HG03342 (cell line): Measurements from ENCODE around the gene FAM13C.

Source experiments
- ATAC-seq: cut with Tn5 transposase; IDR thresholded peaks from one replicate; pipeline ENCODE4 v1.9.1; 2021; ENCODE audit warnings: mild to moderate bottlenecking, moderate library complexity; ENCODE audit not compliant: unreplicated experiment

The FAM13C gene

DNA sequence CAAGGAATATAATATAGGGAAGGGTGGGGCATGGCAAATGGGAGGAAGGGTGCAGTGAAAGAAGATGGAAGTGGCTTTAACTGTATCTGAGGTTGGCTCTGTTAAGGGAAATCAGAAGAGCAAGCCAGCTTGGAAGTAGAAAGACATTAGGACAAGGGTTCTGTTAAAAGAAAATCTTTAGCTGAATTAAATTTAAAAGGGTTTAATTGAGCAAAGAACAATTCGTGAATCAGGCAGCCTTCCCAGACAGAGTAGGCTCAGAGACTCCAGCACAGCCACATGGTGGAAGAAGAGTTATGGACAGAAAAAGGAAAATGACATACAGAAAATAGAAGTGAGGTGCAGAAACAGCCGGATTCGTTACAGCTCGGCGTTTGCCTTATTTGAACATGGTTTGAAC is 42.0 kb downstream of the FAM13C start:
- no peak for ATAC-seq

DNA sequence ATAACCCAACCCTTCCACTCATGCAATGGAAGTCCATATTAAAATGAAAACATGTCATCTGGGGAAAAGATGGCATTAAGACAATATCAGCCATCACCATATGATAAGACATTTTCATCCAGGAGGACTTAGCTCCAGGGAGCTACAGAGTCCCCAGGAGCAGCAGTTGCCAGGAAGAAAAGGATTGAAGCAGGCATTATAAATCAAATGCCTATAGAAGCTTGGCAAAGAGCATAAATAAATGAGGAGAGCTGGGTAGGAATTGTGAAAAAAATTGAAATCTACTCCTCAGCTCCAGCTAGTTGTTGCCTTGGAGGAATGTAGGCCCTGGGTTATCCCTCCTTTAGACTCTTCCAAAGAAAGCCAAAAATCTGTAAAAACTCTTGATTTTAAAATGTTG is 42.5 kb downstream of the FAM13C start:
- no peak for ATAC-seq

DNA sequence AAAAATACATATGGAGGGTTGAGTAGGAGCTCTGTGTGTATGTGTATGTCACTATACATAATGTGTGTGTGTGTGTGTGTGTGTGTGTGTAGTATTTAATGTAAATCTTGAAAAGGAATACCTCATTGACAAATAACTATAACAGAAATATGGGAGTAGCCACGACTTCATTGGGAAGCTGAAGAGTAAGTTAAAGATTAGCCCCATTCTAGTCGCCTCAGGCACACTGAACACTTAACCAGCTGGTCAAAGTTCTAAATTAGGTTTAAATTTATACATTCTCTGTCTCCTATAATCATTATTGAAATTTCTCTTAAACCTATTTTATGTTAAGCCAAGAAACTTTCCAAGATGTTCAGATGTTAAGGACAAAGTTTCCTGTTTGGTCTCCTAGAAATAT is 45.3 kb downstream of the FAM13C start:
- no peak for ATAC-seq

DNA sequence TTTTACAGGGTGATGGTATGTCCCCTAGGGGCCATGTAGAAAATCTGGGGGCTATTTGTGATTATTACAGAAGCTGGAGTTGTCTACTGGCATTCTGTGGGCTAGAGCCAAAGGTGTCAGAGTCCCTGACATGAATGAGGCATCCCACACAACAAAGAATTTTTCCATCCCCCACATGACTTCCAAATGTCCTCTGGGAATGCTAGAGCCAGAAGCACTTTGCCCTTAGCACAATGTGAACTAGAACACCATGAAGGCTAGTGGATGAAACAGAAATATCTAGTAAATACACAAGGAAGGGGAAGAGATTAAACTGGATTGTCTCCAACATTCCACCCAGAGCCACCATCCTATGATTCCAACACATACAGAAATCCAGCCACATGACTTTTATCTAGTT is 46.9 kb downstream of the FAM13C start:
- ATAC-seq, result no peak

DNA sequence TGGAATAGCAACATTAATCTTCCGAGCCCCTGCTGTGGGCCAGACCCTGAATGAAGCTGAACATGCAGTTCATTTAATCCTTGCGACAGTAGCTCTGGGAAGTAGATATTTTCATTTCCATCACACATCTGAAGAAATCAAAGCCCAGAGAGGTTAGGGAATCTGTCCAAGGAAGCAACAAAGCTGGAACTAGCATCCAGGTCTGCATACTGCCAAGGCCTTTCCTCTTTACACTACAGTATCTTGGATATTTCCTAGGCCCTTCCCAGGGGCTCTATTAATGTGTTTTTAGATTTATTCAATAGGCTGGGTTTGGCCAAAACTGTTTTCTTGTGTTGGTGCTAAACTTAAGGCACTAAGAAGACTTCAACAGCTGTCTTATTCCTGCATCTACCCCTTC is 48.1 kb downstream of the FAM13C start:
- no peak for ATAC-seq

DNA sequence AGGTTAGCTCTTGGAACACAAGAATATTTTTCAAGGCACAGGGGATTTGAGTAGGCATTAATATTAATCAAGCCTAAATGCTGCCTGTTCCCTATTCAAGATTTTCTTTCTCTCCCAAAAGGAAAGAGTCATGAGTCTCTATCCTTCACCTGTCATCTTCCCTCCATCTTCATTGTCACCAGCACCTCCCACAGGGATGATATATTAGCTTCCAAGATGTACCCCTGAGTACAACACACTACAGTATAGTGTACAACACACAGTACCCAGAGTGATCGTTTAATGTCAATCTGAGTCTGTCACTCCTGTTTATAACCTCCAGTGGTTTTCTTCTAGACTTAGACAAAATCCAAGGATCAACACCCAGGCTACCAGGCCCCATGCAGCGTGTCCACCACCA is 50.1 kb downstream of the FAM13C start:
- ATAC-seq, result no peak

DNA sequence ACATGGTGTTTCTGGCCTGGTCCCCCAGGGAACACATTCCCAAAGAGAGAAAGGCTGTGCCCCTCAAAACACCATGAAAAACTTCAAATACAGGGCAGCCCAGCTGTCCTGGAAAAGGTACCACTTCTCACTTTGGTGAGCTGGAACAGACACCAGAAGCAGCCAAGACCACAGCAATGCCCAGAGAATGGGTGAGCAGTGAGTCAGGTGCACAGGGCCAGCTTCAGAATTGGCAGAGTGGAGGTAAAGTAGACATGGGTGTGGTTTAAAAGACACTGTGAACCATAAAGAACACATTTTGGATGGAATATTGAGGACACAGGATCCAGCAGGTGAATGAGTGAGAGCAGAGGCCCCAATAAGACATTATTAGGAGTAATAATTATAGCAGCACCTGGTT is 51.3 kb downstream of the FAM13C start:
- no peak for ATAC-seq

DNA sequence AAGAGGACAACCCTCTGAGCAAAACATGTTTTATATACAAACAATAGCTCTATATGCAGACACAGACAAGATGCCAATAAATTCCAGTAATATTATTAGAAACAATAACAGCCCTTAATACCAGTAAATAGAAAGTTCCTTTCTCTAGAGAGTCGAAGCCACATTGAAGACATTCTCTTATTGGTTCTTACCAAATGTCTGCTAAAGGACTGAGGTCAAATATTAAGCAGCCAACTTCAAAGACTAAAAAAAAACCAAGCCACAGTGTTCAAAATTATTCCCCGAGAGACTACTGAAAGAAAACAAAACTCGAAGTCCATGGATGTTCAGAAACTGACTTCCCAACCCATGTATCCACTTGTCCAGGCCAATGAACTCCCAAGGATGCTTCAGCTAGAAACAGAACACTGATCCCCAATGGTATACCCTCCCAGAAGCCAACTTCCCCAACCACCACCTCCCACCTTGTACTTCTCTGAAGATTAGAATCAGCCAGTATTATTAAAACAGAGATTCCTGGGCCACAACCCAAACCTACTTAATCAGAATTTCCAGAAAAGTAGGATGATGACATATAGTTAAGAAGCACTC is 51.9 kb downstream of the FAM13C start:
- no peak for ATAC-seq

DNA sequence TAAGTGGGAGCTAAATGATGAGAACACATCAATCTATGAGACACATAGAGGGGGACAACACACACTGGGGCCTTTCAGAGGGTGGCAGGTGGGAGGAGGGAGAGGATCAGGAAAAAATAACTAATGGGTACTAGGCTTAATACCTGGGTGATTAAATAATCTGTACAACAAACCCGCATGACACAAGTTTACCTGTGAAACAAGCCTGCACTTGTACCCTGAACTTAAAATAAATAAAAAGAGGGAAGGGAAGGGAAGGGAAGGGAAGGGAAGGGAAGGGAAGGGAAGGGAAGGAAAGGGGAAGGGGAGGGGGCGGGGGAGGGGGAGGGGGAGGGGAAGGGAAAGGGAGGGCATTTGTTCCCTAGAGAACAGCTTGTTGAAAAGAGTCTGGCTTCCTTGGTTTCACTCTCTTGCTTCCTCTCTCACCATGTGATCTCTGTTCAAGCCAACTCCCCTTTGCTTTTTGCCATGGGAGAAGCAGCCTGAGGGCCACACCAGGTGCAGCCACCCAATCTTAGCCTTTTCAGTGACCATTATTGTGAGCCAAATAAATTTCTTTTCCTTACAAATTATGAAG is 57.7 kb downstream of the FAM13C start:
- ATAC-seq, result no peak

DNA sequence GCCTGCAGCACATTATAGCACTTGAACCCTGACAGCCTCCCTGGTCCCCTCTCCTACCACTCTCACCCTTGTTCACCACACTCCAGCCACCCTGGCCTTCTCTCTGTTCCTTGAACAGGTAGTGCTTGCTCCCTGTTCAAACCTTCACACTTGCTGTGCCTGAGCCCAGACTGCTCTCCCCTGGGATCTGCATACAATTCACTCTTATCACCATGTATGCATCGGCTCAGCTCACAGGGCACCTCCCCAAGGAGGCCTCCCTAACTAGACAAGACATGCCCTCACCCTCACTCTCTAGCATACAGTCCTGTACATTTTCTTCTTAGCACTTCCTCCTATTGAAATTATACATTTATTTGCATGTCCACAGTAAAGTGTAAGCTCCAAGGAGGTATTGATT is 59.3 kb downstream of the FAM13C start:
- ATAC-seq, result no peak

DNA sequence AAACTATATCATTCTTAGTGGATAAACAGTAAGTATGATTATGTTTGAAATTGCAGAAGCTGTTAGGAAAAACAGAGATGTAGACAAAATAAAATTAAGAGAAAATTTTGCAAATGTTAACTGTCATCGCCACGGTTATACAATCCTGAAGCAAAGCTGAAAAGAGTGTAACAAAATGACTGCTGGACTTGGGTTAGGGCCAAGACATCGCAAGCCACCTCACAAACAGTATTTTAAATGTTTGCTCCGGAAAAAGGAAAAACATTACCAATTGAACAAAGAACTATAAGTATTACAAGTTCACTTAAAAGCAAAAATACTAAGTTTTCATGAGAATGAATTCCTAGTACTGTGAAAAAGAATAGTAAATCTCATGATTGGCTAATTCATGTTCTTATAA is 60.0 kb downstream of the FAM13C start:
- ATAC-seq, result no peak

DNA sequence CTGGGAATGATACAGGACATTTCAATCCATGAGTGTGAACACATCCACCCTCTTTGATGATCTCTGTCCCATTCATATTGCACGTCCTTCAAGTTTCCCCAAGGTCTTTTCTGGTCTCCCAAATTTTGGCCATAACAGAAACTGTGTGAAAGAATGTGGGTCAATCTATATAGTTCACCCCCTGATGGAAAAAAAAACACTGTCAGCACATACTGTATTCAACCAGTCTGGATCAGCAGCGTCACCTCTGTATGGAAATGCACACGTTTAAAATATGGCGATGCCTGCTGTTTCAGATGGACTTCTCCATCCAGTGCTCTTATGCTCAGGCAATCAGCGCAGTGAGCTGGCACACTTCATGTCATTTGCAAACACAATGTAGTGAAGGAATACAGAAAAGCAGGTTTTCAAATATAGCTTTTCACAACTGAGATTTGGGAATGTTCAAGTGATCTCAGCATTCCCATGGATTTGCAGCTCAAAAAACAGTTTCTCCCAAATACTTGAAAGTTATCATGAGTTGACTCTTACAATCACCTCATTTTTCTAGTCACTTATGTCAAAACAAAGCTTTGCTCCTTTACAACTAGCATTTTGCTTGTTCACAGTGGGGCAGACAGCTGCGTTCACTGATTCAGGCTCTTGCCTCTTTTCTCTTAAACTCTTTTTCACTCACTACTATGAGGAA is 61.1 kb downstream of the FAM13C start:
- ATAC-seq, result no peak

DNA sequence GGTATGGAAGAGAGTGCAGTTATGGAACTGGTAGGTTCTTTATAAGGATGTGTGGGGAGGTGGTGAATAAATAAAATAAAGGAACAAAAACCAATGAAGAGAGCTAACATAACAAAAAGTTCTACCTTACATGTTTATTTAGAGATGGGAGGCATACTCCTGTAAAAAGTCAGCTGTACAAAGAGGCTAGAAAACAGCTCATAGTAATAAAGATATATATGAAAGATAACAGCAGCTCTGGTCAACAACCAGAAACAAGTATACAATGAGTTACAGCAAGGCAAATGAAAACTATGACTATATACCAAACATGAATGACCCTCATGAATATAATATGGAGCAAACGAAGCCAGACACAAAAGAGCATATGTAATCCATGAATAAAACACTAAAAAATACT is 62.0 kb downstream of the FAM13C start:
- no peak for ATAC-seq

DNA sequence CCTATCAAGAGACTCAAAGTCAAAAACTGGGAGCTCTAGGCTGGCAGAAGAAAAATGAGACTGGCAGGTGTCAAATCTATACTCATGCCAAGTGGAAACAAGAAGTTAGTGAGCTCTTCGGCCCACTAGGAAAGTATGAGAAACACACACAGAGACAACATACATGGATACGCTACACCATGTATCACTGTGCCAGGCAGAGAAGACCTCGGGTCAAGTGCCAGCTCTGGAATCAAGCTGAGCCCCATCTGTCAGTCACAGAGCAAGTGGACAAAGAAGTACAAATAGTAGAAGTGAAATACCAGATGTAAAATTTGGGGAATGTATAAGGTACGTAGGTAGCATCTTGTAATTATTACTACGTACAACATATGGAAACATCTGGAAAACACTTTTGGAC is 62.4 kb downstream of the FAM13C start:
- ATAC-seq, result no peak

DNA sequence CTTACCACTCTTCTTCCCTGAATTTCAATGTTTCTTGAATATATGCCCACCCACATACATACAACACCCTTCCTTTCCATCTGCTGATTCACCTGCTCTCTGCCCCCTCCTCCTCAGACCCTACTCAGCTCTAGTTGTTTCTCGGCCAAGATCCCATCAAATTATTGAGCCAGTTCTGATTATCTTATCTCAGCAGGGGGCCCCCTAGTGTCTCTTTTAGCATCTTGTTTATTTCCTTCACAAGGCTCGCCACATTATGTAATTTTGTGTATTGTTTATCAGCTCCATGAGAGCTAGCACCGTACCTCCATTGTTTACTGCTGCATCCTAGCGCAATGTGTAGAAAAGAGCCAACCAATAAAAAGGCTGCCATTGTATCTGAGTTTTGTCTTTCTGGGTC is 71.9 kb downstream of the FAM13C start:
- ATAC-seq, result no peak

DNA sequence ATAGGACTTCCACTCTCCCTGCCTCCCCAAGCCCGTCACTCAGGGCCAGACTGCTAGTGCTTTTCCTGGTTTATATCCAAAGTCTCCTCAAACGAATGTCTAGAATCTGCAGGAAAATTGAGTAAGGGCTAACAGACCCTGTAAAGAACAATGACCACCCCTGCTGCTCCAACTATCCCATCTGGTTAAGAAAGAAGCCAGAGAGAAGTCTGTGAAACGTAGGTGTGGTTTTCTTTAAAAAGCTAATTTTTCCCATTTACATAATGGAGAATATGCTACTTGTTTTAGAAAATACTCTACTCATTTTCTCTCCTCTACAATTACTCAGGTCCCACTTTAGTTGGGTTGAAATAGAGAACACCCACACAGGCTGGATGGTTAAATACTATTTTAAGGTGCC is 72.5 kb downstream of the FAM13C start:
- ATAC-seq, result no peak

DNA sequence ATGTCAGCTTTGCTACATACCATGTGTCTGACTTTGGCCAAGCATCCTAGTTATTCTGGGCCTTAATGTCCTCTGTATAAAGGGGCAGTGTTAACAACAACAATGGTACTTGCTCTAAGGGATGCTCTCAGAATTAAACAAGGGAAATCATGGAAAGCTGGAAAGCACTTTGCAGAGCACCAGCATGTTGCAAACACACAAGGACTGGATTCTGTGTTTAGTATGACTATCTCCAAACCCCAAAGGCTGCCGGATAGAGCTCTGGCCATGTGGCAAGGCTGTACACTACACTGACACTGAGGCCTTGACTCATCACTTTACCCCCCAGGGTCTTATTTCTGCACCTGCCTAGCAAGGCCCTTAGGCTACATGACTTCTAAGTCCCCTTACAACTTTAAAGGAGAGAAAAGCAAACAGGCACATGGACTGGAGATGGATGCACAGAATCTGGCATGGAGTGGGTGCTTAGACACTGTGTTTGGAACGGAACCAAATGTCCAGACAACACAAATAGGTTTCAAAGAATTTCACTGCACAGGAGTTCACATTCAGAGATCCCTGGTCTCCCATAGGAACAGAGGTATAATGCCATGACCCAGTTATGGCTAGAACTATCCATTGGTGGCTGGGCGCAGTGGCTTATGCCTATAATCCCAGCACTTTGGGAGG is 74.6 kb downstream of the FAM13C start:
- no peak for ATAC-seq

DNA sequence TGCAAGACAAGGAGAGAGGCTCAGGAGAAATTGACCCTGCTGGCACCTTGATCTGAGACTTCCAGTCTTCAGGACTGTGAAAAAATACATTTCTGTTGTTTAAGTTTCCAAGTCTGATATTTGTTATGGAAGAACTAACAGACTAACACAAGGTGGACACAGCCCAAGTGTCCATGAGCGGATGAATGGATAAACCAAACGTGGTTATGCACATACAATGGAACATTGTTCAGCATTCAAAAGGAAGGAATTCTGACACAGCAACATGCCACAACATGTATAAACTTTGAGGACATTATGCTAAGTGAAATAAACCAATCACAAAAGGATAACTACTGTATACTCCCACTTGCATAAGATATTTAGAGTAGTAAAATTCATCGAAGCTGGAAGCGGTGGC is 76.5 kb downstream of the FAM13C start:
- ATAC-seq, result no peak

DNA sequence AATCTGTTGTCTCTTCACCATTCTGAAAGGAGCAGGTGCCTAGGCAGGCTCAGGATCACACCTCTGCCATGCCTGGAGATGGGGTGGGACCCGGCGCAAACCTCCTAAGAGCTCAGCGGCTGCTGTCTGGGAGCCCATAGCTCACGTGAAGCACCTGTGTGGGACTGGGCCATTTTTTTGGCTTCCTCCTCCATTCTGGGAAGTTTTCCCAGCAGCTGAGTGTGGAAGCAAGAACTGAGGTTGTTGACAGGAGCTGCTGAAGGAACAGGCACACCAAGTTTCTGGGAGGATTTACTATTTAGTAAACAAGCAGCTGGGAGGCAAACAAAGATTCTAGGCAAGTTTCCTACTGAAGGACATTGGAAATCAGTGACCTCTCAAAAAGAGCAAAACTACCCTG is 77.3 kb downstream of the FAM13C start:
- ATAC-seq, result no peak

DNA sequence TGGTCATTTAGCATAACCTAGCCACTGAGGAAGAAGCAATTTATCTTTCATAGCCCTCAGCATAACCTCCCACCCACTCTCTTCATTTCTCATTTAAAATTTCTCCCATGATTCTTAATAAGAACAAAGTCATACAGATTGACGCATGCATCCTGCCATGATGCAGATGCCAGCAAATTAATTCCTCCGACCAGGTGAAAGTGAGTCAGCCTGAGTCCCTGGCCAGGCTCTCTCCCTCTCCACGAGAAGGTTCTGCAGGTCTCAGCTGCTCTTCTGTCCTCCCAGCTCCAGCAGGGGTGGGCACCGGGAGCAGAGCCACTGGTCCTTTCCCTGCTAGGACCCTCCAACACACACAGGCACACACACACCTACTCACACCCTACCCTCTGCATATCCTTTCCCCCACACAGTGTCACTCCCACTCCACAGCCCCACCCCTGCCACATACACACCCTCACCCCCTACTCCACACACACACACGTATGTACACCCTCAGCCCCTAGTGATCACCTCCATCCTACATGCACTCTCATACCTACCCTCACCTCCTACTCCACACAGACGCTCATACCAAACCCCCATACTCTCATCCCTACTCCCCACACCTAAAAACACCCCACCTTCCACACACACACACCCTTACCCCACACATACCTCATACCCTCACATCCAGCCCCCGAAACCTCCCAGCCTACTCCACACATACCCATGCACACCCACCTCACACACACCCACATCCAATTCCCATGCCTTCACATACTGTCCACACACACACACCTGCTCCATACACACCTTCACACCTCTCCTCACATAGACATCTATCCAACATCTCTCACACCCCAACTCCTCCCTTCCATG is 78.0 kb downstream of the FAM13C start:
- ATAC-seq, result no peak

DNA sequence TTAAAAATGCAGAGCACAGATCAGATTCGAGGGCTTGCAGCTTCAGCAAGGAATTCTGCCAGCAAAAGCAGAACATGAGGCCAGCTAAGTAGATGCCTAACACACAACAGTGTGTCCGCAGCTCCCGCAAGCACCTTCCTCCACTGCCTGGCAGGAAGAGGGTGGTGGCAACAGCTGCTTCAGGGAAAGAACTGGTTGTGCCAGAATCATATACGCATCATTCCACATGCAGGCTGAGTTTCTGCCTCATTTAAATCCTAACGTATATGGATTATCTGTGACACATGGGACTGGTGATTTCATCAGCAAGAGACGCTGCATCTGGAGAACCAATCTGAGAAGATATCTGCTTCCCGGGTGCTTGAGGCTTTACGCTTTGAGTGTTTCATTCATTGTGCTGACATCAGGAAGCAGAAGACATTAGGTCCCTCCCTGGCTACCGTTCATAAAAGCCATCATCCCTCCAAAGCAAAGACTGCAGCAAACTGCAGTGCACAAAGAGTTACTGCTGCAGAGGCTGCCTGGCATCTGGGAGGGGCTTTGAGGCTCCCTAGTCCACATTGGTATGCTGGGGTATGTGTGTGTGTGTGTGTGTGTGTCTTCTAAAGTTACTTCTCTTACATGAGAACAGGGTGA is 78.8 kb downstream of the FAM13C start:
- no peak for ATAC-seq
